Embryonic facial prominence (tissue), 1 donor: ENCODE results near the gene BHMT.
"Not testable (repeated sequence)": the region's sequence is repeated elsewhere in the genome, so short reads cannot be mapped to it uniquely, and the experiment has no call there.

Experiments used
- DNase-seq: peaks from one replicate; pipeline ENCODE4 v3.0.0-alpha.2; 2016; ENCODE audit errors: extremely low spot score

BHMT gene

GRCh38 chr5:79172269-79172668, 60.7 kb downstream of the BHMT start:
- no peak for DNase-seq

GRCh38 chr5:79173626-79174025, 62.0 kb downstream of the BHMT start:
- no peak for DNase-seq

GRCh38 chr5:79180449-79180848, 68.8 kb downstream of the BHMT start:
- not testable (repeated sequence) for DNase-seq

GRCh38 chr5:79181419-79182022, 69.9 kb downstream of the BHMT start:
- DNase-seq, result no peak
